ENCODE measurements around the gene CACNA1B.

DNA sequence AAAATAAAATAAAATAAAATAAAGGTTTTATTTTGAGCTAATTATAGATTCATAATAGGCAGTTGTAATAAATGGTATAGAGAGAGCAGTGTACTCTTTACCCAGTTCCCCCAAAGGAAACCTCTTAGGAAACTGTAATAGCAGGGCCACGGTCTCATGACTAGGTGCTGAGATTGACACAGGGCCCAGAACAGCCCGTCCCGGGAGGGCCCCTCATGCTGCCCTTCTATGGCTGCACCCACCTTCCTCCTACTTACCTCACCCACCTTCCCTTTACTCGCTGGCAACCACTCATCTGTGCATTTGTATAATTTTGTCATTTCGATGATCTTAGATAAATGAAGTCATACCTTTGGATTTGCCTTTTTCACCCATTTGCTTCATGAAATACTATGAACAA lies 16.1 kb downstream of the CACNA1B start:
- TF ChIP-seq POLR2A (IDR thresholded peaks at IDR 0.05), result no peak
- TF ChIP-seq, protein P1, sequence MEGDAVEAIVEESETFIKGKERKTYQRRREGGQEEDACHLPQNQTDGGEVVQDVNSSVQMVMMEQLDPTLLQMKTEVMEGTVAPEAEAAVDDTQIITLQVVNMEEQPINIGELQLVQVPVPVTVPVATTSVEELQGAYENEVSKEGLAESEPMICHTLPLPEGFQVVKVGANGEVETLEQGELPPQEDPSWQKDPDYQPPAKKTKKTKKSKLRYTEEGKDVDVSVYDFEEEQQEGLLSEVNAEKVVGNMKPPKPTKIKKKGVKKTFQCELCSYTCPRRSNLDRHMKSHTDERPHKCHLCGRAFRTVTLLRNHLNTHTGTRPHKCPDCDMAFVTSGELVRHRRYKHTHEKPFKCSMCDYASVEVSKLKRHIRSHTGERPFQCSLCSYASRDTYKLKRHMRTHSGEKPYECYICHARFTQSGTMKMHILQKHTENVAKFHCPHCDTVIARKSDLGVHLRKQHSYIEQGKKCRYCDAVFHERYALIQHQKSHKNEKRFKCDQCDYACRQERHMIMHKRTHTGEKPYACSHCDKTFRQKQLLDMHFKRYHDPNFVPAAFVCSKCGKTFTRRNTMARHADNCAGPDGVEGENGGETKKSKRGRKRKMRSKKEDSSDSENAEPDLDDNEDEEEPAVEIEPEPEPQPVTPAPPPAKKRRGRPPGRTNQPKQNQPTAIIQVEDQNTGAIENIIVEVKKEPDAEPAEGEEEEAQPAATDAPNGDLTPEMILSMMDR (IDR thresholded peaks at IDR 0.05), result no peak
